ENCODE measurements around the gene FAM3D.

DNA sequence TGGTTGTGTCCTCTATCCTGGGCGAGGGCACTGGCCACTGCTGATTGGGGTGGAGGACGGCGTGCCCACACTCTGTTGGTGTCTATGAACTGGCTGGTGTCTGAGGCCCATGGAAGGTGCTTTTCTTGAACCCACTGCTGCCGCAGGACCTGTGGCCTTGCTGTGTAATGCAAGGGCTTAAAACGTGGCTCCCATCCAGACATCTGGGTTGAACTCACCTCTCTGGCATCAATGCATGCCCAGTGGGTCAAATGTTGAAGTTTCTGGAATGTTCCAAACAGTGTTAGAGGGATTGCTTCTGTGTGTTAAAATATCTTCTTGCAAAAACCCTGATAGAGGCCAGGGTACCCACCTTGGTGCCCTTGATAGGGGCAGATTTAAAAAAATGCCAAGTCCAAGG, 42.6 kb downstream of the FAM3D start:
- TF ChIP-seq, protein P1, sequence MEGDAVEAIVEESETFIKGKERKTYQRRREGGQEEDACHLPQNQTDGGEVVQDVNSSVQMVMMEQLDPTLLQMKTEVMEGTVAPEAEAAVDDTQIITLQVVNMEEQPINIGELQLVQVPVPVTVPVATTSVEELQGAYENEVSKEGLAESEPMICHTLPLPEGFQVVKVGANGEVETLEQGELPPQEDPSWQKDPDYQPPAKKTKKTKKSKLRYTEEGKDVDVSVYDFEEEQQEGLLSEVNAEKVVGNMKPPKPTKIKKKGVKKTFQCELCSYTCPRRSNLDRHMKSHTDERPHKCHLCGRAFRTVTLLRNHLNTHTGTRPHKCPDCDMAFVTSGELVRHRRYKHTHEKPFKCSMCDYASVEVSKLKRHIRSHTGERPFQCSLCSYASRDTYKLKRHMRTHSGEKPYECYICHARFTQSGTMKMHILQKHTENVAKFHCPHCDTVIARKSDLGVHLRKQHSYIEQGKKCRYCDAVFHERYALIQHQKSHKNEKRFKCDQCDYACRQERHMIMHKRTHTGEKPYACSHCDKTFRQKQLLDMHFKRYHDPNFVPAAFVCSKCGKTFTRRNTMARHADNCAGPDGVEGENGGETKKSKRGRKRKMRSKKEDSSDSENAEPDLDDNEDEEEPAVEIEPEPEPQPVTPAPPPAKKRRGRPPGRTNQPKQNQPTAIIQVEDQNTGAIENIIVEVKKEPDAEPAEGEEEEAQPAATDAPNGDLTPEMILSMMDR (conservative IDR thresholded peaks at IDR 0.05; ENCODE audit: low read length) = no peak
- no peak for TF ChIP-seq EZH2phosphoT487 (IDR thresholded peaks at IDR 0.05; ENCODE audit: borderline replicate concordance)

Measured in Loucy (cell line).